ENCODE results near the gene MAP2K6.

Gene MAP2K6

GRCh38 chr17:69539781-69540319, 125.4 kb downstream of the MAP2K6 start:
- no peak for DNase-seq

DNA sequence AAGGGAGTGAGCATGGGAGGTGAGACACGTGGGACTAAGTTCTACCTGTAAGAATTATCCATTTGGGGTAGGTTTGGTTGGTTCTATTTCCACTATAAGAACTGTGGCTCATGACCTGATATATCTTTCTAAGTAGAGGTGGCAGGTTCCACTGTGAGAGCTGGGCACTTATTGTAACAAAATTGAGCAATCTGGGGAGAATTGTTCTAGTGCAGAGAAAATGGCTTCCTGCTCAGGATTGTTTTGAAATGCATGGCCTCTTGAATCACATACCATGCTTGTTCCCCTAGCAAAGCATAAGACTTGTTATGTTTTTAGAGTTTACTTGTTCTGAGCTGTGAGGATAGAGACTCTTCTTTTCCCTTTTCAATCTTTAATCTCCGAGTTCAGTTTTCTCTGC, 125.9 kb downstream of the MAP2K6 start:
- no peak for DNase-seq

GRCh38 chr17:69547230-69547629, 132.7 kb downstream of the MAP2K6 start:
- DNase-seq = no peak

- DNase-seq = no peak
These were observed 133.4 kb downstream of the MAP2K6 start for GRCh38 chr17:69547947-69548346.

- DNase-seq = no peak
These were observed 136.9 kb downstream of the MAP2K6 start for GRCh38 chr17:69551212-69552010.

- DNase-seq = no peak
These were observed 138.6 kb downstream of the MAP2K6 start for GRCh38 chr17:69552986-69553667.

DNA sequence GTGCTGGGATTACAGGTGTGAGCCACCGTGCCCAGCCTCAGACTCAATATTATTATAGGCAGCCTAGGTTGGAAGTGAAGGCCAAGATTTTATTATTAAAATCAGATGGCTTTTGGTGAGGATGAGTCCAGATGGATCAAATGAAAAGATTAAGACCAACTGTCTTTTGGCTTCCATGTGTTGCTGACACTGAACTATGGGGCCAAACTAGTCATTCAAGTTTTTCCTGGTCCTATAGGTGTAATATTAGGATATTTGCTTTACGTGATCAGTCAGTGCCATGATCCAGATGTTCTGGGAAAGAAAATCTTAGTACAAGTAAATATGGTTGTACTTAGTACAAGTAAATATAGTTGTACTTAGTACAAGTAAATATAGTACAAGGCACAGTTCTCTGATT, 140.6 kb downstream of the MAP2K6 start:
- DNase-seq = no peak

- DNase-seq = no peak
These were observed 142.8 kb downstream of the MAP2K6 start for GRCh38 chr17:69557339-69557738.

DNA sequence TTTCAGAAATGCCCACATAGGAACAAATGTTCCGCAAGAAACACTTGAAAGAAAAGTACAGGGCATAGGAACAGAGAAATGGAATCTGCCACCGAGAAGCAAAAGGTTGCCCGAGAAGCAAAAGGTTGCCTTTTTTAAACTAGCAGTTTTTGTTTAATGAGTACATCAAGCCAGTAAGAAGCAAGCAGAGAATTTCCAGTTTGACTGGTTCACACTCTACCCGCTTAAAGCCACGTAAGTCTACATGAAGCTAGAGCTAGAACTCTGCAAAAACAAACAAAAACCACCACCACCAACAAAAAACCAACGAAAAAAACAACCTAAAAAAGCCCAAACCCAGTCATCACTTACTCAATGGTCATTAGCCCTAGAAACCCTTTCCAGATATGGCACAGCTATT, 144.3 kb downstream of the MAP2K6 start:
- no peak for DNase-seq

DNA sequence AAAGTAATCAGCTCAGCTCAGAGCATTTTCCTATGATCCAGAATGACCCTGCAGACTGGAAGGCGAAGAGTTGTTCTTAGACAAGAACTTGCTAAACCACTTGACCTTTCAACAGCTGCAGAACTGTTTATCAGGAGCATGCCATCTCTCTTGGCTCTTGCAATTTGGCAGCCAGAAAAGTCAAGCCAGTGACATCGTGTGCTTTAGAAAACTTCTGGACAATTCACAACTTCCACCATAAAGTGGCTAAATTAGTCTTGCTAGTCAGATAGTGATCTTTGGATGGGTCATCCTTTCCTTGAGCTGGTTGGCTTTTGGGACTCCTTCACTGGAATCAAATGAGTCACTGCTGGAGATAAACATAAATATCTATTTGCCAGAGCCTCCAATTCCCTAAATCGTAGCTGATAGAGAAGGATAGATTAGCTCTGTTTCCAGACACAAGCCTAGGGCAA, 146.5 kb downstream of the MAP2K6 start:
- no peak for DNase-seq

GRCh38 chr17:69561462-69561861, 147.0 kb downstream of the MAP2K6 start:
- no peak for DNase-seq

GRCh38 chr17:69565447-69565846, 150.9 kb downstream of the MAP2K6 start:
- no peak for DNase-seq

DNA sequence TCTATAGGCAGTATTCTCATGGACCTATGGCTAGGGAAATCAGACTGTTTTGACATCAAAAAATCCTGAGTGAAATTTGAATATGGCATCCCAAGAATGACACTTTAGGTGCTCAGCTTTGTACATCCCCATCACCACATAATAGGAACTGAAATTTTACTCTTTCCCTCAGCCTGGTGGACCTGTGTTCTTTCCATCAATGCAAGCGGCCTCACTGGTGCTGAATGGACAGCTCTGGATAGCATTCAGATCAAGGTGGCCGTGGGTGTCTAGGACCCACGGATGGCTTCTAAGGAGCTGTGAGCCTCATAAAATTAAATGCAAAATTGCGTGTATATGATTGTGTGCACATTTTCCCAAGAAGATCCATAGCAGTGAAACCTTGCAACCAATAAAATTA, 152.6 kb downstream of the MAP2K6 start:
- no peak for DNase-seq

- no peak for DNase-seq
These were observed 158.2 kb downstream of the MAP2K6 start for GRCh38 chr17:69572747-69573146.

- no peak for DNase-seq
These were observed 158.9 kb downstream of the MAP2K6 start for GRCh38 chr17:69573396-69573795.

DNA sequence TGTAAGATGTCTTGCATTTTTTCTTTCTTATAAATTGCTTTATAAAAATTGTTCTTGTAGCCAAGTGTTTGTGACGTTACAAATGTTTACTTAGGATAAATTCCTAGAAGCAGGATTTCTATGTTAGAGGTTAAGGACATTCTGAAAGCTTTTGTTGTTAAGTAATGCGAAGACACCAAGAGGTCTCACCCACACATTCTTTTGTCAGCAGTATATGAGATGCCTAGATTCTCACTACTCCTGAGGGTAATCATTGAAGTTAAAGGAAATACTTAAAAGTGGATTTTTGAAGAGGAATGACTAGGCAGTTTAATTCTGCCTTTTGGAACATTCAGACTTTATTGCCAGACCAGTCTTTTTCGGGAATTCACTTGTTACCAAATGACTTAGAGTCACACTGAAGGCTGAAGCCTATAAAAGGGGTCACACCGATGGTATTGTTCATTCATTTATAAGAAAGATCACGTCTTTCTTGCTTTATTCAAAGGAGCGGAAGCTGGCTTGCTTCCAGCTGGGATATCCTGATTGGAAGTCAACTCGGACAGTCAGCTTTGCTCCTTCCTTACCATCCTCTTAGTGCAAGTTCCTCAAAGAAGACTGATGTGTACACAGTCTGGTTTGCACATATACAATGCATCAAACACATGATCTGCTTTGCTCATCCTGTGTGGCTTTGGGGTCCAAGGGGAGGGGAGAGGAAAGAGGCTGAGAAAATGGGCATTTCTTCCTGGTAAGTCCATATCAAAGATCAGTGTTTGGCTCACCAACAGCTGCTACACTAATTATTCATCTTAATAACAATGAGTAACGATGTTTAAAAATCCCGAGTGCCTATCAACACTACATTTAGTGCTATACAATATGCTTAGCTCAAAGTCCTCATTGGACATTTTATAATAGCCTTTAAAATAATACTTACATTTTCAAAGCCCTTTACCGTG, 160.0 kb downstream of the MAP2K6 start:
- no peak for DNase-seq

GRCh38 chr17:69575346-69575761, 160.9 kb downstream of the MAP2K6 start:
- no peak for DNase-seq

- no peak for DNase-seq
These were observed 162.6 kb downstream of the MAP2K6 start for GRCh38 chr17:69577098-69577497.

GRCh38 chr17:69578385-69578936, 164.0 kb downstream of the MAP2K6 start:
- DNase-seq = no peak

DNA sequence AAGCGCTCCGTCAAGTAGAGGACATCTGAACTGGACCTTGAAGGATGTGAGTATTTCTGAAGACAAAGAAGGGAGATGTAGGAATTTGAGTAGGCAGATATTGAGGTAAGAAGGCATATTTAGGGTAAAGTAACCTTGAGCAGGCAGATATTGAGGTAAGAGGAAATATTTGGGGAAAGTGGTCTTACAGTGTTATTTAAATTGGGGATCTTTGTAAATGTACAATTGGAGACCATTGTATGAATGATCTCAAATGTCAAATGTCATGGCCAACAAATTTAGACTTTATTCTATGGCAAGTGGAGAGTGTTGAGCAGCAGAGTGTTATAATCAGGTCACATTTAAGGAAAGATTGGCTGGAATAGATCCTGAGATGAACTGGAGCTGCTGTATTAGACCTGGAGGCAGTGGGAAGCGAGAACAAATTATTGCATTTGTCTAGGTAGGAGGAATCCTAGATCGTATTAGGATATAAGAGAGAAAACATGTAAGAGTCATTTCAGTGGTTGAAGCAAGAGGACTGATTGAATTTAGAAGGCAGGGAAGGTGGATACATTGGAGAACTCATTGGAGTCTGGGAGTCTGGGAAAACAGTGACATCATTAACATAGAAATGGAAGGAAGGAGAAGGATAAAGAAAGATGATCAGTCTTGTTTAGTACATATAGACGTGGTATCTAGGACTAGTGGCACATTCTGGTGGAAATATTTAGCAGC, 165.6 kb downstream of the MAP2K6 start:
- DNase-seq = no peak

DNA sequence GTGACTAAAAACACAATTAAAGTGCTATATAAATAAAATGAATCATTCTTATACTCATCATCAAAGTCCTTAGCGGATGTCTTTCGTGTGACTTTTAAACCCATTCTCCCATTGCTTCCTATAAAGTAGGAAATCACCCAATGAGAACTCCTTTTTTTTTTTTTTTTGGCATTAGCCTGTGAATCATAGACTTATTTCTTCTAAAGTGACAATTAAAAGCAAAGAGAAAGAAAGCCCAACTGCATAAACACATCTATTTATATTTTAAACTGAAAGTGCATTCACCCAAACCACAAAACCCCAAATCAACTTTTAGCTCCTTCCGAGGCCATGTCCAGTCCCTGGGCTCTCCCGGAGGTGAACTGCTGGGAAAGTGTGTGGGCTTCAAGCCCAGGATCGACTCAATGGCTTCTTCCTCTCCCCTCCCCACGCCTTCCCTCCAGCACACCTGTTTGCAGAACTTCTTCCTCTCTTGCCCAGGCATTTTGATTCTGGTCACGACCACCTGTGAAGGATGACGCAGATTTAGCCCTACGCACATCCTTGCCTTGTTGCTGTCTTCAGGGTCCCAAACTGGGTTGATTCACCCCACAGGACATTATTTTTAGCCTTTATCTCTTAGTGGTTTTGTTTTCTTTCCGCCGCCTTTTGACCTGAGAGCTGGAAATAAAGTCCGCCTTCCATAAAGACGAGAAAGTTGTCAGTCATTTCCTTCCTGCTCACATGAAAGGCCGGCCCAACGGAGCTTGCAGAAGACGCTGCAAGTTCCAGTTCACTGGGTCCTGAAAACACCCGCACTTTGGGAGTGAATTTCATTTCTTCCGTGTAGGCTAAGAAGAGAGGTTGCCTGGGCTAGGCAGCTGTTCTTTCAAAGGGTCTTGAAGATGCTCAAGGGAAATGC, 166.8 kb downstream of the MAP2K6 start:
- DNase-seq = no peak
